GM10248 (cell line): ENCODE measurements around the gene WWC2.

ENCODE experiments used
- CTCF ChIA-PET: fragments of 300-600 bp; sonication (Branson Sonifier 250); formaldehyde crosslinking; extraction: SDS; loops from one replicate; lab custom pipeline; 2021; ENCODE audit warnings: antibody characterized with exemption; lab: Yijun Ruan, JAX
- POLR2A ChIA-PET: fragments of 350-650 bp; sonication (Branson Sonifier 250); formaldehyde crosslinking; extraction: SDS; loops from one replicate; lab custom pipeline; 2020; ENCODE audit warnings: antibody characterized with exemption; lab: Yijun Ruan, JAX
- DNase-seq: peaks from one replicate; pipeline ENCODE4 v3.0.0; 2012; ENCODE audit errors: extremely low spot score
- TF ChIP-seq, protein P1 (sequence below): IDR thresholded peaks from 2 replicates; pipeline ENCODE4 v1.5.1; 2012; ENCODE audit warnings: mild to moderate bottlenecking, low read depth; ENCODE audit errors: extremely low read depth, missing control alignments, control extremely low read depth

WWC2 gene

GRCh38 chr4:183157215-183157614 is 58.2 kb downstream of the WWC2 start:
- TF ChIP-seq, protein P1, sequence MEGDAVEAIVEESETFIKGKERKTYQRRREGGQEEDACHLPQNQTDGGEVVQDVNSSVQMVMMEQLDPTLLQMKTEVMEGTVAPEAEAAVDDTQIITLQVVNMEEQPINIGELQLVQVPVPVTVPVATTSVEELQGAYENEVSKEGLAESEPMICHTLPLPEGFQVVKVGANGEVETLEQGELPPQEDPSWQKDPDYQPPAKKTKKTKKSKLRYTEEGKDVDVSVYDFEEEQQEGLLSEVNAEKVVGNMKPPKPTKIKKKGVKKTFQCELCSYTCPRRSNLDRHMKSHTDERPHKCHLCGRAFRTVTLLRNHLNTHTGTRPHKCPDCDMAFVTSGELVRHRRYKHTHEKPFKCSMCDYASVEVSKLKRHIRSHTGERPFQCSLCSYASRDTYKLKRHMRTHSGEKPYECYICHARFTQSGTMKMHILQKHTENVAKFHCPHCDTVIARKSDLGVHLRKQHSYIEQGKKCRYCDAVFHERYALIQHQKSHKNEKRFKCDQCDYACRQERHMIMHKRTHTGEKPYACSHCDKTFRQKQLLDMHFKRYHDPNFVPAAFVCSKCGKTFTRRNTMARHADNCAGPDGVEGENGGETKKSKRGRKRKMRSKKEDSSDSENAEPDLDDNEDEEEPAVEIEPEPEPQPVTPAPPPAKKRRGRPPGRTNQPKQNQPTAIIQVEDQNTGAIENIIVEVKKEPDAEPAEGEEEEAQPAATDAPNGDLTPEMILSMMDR: no peak
- ChIA-PET POLR2A (no interaction called here), CTCF (no interaction called here)
- no peak for DNase-seq

GRCh38 chr4:183158062-183158461 is 59.0 kb downstream of the WWC2 start:
- ChIA-PET POLR2A (no interaction called here), CTCF (no interaction called here)
- no peak for DNase-seq
- TF ChIP-seq, protein P1: no peak

- CTCF ChIA-PET: interaction anchor here (1.0 kb wide), 1 partner anchor 9 kb away, joined by 3 read pairs; no protein-coding TSS in a partner anchor
- POLR2A ChIA-PET: no interaction called here
- TF ChIP-seq, protein P1: no peak
- DNase-seq: no peak
Measured at GRCh38 chr4:183161630-183162029, 62.6 kb downstream of the WWC2 start.

DNA sequence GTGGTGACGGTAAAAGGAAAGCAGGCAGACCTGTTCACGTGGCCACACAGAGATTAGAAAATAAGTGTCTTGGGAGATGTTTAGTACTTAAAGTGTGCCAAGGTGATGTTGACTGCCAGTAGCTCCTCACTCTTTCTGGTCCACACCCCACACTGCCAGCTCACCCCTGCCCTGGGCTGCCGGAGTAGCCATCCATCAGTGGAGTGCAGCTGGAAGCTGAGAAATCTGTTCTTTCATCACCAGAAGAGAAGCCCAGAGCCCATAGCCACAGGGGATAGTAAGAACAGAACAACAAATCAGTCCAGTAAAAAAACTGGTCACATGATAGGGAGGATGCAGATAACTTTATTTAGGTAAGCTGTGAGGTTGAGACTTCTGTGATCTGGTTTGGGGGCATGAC is 64.1 kb downstream of the WWC2 start:
- CTCF ChIA-PET: no interaction called here
- DNase-seq: no peak
- POLR2A ChIA-PET: no interaction called here
- TF ChIP-seq, protein P1: no peak

DNA sequence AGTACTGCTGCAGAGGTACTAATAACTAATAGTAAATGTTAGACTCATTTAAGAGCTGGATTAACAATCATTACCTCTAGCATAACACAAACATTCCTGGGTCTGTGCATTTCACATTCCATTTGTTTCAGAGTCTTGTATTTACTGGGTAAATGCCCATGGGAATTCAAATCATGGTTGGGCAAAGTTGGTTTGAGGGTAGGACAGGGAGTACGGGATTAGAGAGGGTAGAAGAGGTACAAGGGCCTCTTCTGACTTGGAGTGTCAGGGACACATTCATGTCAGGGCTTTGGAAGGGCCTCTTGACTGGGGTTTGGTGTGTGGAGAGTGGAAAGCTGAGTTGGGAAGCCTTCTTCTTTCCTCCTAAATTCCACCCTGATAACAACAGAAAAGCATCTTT is 65.9 kb downstream of the WWC2 start:
- ChIA-PET CTCF (interaction anchor here (0.9 kb wide), 1 partner anchor 15 kb away, joined by 3 read pairs; no protein-coding TSS in a partner anchor), POLR2A (no interaction called here)
- TF ChIP-seq, protein P1: no peak
- no peak for DNase-seq

DNA sequence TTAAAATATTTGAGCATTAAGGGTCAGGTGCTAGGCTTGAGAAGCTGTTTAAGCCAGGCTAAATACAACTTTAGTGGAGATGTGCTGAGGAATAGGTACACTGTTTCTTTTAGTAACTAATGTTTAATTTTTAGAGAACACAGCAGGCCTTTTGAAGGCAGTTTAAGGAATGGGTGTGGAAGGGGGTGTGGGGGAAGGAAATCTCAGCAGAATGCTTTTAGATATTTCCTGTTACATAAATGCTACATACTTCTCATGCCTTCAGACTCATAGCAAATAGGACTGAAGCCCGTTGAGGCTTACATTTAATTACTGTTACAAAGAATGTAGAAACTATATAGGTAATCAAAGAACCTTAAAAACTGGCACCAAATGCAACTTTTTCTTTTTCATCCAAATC is 66.3 kb downstream of the WWC2 start:
- CTCF ChIA-PET: interaction anchor here (0.9 kb wide), 1 partner anchor 15 kb away, joined by 3 read pairs; no protein-coding TSS in a partner anchor
- POLR2A ChIA-PET: no interaction called here
- no peak for DNase-seq
- TF ChIP-seq, protein P1: no peak
